Measurements from ENCODE around the gene LGR6. TPM values are rescaled to one million over a fixed set of nuclear protein-coding genes. Genes with fewer than 3 reads are reported as not detected.

The LGR6 gene
- total RNA-seq, 1 donor: not detected

DNA sequence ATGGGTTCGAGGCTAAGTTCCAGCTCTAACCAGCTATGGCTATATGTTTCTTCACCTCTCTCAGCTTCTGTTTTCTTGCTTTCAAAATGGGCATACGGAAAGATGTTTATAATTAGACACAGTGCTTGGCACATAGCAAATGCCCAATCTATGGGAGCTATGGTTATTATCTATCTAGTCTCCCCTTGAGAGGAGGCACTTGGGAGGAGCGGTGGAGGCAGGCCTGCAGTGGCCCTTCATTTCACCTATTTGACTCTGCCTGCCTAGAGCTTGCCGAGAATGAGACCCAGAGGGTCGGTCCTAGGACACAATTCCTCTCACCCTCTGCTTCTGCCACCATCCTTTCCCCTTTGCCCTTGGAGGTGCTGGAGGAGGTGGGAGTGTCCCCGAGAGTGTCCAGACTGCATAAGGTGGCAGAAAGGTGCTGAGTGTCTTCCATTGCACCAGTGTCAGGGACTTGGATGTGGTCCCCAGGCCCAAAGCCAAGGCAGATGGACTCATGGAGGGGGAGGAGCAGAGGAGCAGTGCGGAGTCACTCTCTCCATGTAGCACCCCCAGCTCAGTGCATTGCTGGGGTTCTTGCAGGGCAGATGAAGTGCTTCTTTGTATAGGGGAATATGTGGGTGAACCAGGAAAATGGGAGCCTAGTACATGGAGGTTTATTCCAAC, 9.0 kb downstream of the LGR6 start:
- TF ChIP-seq, protein P1, sequence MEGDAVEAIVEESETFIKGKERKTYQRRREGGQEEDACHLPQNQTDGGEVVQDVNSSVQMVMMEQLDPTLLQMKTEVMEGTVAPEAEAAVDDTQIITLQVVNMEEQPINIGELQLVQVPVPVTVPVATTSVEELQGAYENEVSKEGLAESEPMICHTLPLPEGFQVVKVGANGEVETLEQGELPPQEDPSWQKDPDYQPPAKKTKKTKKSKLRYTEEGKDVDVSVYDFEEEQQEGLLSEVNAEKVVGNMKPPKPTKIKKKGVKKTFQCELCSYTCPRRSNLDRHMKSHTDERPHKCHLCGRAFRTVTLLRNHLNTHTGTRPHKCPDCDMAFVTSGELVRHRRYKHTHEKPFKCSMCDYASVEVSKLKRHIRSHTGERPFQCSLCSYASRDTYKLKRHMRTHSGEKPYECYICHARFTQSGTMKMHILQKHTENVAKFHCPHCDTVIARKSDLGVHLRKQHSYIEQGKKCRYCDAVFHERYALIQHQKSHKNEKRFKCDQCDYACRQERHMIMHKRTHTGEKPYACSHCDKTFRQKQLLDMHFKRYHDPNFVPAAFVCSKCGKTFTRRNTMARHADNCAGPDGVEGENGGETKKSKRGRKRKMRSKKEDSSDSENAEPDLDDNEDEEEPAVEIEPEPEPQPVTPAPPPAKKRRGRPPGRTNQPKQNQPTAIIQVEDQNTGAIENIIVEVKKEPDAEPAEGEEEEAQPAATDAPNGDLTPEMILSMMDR (IDR thresholded peaks at IDR 0.05; ENCODE audit: insufficient read depth, low read length): no peak
- DNase-seq (ENCODE audit: low read depth): no peak
- no peak overlapping the region for H3K4me3 ChIP-seq (ENCODE audit: low read depth, low read length)

DNA sequence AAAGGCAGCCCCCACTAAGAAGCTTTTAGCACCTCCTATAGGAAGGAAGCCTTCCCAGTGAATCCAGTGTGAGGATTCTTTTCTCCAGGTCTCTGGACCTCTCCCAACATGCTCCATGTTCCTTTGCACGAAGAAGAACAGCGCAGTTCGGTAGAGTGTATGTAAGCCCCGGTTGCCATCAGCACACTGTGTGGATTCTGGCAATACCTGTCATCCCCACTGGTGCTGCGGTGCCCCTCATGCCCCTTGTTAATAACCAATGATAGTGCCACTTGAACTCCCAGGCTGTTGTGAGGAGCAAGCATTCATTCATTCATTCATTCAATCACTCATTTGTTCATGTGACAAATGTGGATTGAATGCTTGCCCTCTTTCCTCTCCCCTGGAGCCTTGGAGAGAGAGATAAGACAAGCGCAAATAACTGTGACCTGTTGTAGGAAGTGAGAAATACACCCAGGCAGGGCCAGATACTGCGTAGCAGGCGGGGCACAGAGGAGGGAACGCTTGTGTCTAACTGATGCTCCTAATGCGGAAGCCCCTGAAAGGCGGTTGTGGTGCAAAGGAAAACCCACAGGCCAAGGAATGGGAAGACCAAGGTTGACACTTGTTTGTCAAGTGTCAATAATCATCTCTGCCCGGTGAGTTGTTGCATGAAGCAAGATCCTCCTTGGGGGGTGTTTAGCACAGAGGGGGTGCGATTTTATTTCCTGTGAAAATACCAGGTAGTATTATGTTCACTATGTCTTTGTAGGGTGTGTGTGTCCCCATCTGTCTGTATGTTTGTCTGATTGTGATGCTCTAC, 9.8 kb downstream of the LGR6 start:
- DNase-seq (ENCODE audit: low read depth): no peak
- TF ChIP-seq, protein P1 (IDR thresholded peaks at IDR 0.05; ENCODE audit: insufficient read depth, low read length): no peak
- no peak overlapping the region for H3K4me3 ChIP-seq (ENCODE audit: low read depth, low read length)

DNA sequence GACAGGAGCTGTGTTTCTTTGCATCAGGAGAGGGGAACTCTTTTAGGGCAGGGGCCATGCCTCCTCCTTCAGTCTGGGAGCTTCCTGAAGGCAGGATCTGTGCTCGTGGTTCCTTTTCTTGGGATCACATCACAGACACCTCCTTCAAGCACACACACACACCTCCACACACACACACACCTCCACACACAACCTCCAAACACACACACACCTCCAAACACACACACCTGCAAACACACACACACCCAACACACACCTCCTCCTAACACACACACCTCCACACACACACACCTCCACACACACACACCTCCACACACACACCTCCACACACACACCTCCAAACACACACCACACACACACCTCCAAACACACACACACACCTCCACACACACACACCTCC, 10.5 kb downstream of the LGR6 start:
- TF ChIP-seq, protein P1 (IDR thresholded peaks at IDR 0.05; ENCODE audit: insufficient read depth, low read length): no peak
- no peak overlapping the region for H3K4me3 ChIP-seq (ENCODE audit: low read depth, low read length)
- DNase-seq (ENCODE audit: low read depth): no peak

DNA sequence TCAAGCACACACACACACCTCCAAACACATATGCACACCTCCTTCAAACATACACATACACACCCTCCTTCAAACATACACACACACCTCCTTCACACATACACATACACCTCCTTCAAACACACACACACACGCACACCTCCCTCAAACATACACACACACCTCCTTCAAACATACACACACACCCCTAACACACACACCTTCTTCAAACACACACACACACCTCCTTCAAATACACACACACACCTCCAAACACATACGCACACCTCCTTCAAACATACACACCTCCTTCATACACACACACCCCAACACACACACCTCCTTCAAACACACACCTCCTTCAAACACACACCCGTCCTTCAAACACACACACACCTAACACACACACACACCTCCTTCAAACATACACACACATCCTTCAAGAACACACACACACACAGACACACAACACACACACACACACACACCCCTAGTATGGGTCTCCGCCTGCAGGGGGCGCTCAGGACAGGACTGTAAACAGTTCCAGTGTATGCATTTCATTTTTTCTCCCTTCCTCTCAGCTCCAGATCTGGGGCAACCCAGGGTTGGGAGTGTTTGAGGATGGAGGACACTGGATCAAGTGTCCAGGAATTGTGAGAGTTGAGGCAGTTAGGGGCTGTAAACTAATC, 12.1 kb downstream of the LGR6 start:
- TF ChIP-seq, protein P1 (IDR thresholded peaks at IDR 0.05; ENCODE audit: insufficient read depth, low read length): no peak
- no peak overlapping the region for H3K4me3 ChIP-seq (ENCODE audit: low read depth, low read length)
- DNase-seq (ENCODE audit: low read depth): no peak

DNA sequence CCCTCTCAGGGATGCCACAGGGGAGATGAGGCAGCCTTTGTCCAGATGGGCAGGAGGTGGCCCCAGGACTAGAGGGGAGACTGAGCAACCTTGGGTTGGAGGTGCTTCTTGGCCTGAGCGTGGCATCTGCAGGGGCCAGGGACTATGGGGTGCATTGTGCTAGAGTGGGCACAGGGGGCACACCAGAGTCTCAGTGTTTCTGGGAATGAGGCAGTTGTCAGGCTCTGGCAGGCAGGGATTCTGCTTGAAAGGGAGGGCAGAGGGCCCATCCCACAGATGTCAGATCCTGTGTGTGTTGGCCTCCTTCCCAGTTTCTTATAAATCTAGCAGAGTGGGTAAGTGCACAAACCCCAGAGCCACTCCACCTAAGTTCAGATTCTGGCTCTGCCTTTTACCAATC, 13.7 kb downstream of the LGR6 start:
- TF ChIP-seq, protein P1 (IDR thresholded peaks at IDR 0.05; ENCODE audit: insufficient read depth, low read length): peak; percentile 42
- DNase-seq (ENCODE audit: low read depth): peak; percentile 83
- no peak overlapping the region for H3K4me3 ChIP-seq (ENCODE audit: low read depth, low read length)

DNA sequence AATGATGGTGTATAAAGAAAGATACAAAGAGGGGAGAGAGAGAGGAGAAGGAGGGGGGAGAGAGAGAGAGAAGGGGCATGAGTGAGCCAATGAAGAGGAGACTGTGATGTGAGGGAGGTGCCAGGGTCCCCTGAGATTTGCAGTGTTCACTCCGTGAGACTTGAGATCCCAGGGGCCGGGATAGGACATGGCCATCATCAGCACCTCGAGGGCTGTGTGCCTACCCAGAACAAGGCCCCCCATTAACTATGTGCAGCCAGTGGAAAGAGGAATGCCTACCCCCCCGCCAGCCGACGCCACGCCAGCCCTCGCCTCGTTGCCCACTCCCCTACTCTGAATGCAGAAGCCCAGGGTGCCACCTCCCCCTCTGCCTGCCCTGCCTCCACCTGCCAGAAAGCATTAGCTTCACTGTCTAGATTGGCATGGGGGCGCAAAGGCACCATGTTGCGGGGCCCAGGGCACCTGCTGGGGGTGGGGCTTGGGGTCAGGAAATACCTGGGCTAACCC, 14.8 kb downstream of the LGR6 start:
- DNase-seq (ENCODE audit: low read depth): no peak
- H3K4me3 ChIP-seq (ENCODE audit: low read depth, low read length): no peak overlapping the region
- TF ChIP-seq, protein P1 (IDR thresholded peaks at IDR 0.05; ENCODE audit: insufficient read depth, low read length): no peak

Data from fibroblast of the aortic adventitia (primary cell).